ENCODE results near the gene LIPC.

LIPC gene

GRCh38 chr15:58561321-58561720 lies 129.5 kb downstream of the LIPC start:
- no peak for DNase-seq

GRCh38 chr15:58562135-58562534 lies 130.3 kb downstream of the LIPC start:
- no peak for DNase-seq

GRCh38 chr15:58564981-58565380 lies 133.2 kb downstream of the LIPC start:
- no peak for DNase-seq

- DNase-seq: no peak
Measured at GRCh38 chr15:58565619-58566018, 133.8 kb downstream of the LIPC start.

- DNase-seq: no peak
Measured at GRCh38 chr15:58566029-58566428, 134.2 kb downstream of the LIPC start.

- no peak for DNase-seq
Measured at GRCh38 chr15:58568157-58568571, 136.4 kb downstream of the LIPC start.

GRCh38 chr15:58569455-58569854 lies 137.7 kb downstream of the LIPC start:
- DNase-seq: no peak

- DNase-seq: no peak
Measured at GRCh38 chr15:58571491-58571890, 139.7 kb downstream of the LIPC start.

GRCh38 chr15:58572521-58572920 lies 140.7 kb downstream of the LIPC start:
- no peak for DNase-seq

GRCh38 chr15:58573270-58573669 lies 141.5 kb downstream of the LIPC start:
- no peak for DNase-seq

- no peak for DNase-seq
Measured at GRCh38 chr15:58574631-58575030, 142.8 kb downstream of the LIPC start.

- DNase-seq: no peak
Measured at GRCh38 chr15:58575045-58575786, 143.4 kb downstream of the LIPC start.

GRCh38 chr15:58576657-58577056 lies 144.9 kb downstream of the LIPC start:
- no peak for DNase-seq

- DNase-seq: no peak
Measured at GRCh38 chr15:58582160-58582559, 150.4 kb downstream of the LIPC start.

GRCh38 chr15:58583171-58583908 lies 151.5 kb downstream of the LIPC start:
- DNase-seq: no peak

GRCh38 chr15:58584789-58585461 lies 153.1 kb downstream of the LIPC start:
- DNase-seq: no peak

GRCh38 chr15:58585693-58586443 lies 154.1 kb downstream of the LIPC start:
- no peak for DNase-seq

GRCh38 chr15:58587486-58587885 lies 155.7 kb downstream of the LIPC start:
- no peak for DNase-seq

GRCh38 chr15:58588096-58588495 lies 156.3 kb downstream of the LIPC start:
- no peak for DNase-seq

GRCh38 chr15:58589047-58589446 lies 157.3 kb downstream of the LIPC start:
- no peak for DNase-seq

- DNase-seq: no peak
Measured at GRCh38 chr15:58590236-58590635, 158.4 kb downstream of the LIPC start.

- DNase-seq: no peak
Measured at GRCh38 chr15:58590926-58591325, 159.1 kb downstream of the LIPC start.

GRCh38 chr15:58593870-58594269 lies 162.1 kb downstream of the LIPC start:
- no peak for DNase-seq

All from activated CD4-positive, alpha-beta T cell treated with anti-CD3 and anti-CD28 coated beads, Interleukin-2, amount 50 U/mL, for 16 hours (primary cell).